ENCODE results near the gene TMEM201.

GRCh38 chr1:9590201-9590600 is 1.5 kb downstream of the TMEM201 start:
- TF ChIP-seq EZH2phosphoT487 (IDR thresholded peaks at IDR 0.05; ENCODE audit: borderline replicate concordance, low read depth) = no peak
- no peak for TF ChIP-seq CTCF (IDR thresholded peaks at IDR 0.05)
- TF ChIP-seq SIN3A (IDR thresholded peaks at IDR 0.05; ENCODE audit: borderline replicate concordance, low read depth, low read length) = no peak
- no peak for TF ChIP-seq RAD21 (IDR thresholded peaks at IDR 0.05; ENCODE audit: low read length)
- TF ChIP-seq REST (IDR thresholded peaks at IDR 0.05; ENCODE audit: low read depth, low read length) = no peak
- TF ChIP-seq POLR2AphosphoS5 (IDR thresholded peaks at IDR 0.05; ENCODE audit: low read depth, low read length) = no peak
- no peak for TF ChIP-seq RCOR1 (IDR thresholded peaks at IDR 0.05; ENCODE audit: low read length)
- no peak for TF ChIP-seq NFIC (IDR thresholded peaks at IDR 0.05; ENCODE audit: borderline replicate concordance)
- TF ChIP-seq USF1 (IDR thresholded peaks at IDR 0.05; ENCODE audit: borderline replicate concordance, low read depth) = no peak
- TF ChIP-seq CHD2 (IDR thresholded peaks at IDR 0.05; ENCODE audit: low read length, partially characterized antibody) = no peak
- TF ChIP-seq FOSL2 (IDR thresholded peaks at IDR 0.05; ENCODE audit: borderline replicate concordance, low read depth) = no peak
- no peak for TF ChIP-seq ELF1 (IDR thresholded peaks at IDR 0.05)
- TF ChIP-seq TAF1 (IDR thresholded peaks at IDR 0.05; ENCODE audit: borderline replicate concordance, low read depth, low read length) = no peak

Data from SK-N-SH (cell line).